ENCODE results near the gene SMAP1.

GRCh38 chr6:70886071-70886470 is 218.4 kb downstream of the SMAP1 start:
- TF ChIP-seq, protein P1, sequence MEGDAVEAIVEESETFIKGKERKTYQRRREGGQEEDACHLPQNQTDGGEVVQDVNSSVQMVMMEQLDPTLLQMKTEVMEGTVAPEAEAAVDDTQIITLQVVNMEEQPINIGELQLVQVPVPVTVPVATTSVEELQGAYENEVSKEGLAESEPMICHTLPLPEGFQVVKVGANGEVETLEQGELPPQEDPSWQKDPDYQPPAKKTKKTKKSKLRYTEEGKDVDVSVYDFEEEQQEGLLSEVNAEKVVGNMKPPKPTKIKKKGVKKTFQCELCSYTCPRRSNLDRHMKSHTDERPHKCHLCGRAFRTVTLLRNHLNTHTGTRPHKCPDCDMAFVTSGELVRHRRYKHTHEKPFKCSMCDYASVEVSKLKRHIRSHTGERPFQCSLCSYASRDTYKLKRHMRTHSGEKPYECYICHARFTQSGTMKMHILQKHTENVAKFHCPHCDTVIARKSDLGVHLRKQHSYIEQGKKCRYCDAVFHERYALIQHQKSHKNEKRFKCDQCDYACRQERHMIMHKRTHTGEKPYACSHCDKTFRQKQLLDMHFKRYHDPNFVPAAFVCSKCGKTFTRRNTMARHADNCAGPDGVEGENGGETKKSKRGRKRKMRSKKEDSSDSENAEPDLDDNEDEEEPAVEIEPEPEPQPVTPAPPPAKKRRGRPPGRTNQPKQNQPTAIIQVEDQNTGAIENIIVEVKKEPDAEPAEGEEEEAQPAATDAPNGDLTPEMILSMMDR (IDR thresholded peaks at IDR 0.05) = no peak
- no peak for TF ChIP-seq POLR2A (IDR thresholded peaks at IDR 0.05)
